HepG2 (cell line): ENCODE data around the gene XPO5. TPM values are rescaled to one million over a fixed set of nuclear protein-coding genes. Genes with fewer than 3 reads are reported as not detected.

Experiments used
- ARHGAP35 ChIP-seq: sonication (generic); formaldehyde crosslinking; IDR thresholded peaks from 2 replicates; pipeline ENCODE4 v1.9.0; 2022; ENCODE audit warnings: mild to moderate bottlenecking, inconsistent platforms, moderate library complexity, missing genetic modification reagents, borderline replicate concordance
- BCL6 ChIP-seq: IDR thresholded peaks from 2 replicates; pipeline ENCODE4 v1.6.1; 2016; ENCODE audit warnings: missing genetic modification reagents, missing compliant biosample characterization
- ESRRA ChIP-seq: sonication (generic); formaldehyde crosslinking; IDR thresholded peaks from 2 replicates; pipeline ENCODE4 v1.5.1; 2020; ENCODE audit warnings: mild to moderate bottlenecking, low read depth, missing genetic modification reagents
- GABPA ChIP-seq, 2 experiments: IDR thresholded peaks; 2 replicates each; pipeline ENCODE4 v1.6.1; 2011 to 2016; ENCODE audit warnings: low read depth in 2 of 2, low read length in 1 of 2, missing biosample characterization in 1 of 2, missing genetic modification characterization in 1 of 2
- GPN1 ChIP-seq: sonication (generic); formaldehyde crosslinking; IDR thresholded peaks from 2 replicates; pipeline ENCODE4 v1.5.1; 2020; ENCODE audit warnings: missing genetic modification reagents, borderline replicate concordance
- HOXA5 ChIP-seq: sonication (generic); formaldehyde crosslinking; IDR thresholded peaks from 2 replicates; pipeline ENCODE4 v1.4.0; 2020; ENCODE audit warnings: missing genetic modification reagents
- JUN ChIP-seq: sonication (generic); formaldehyde crosslinking; IDR thresholded peaks from 2 replicates; pipeline ENCODE4 v1.4.0; 2020; ENCODE audit warnings: mild to moderate bottlenecking, missing genetic modification reagents
- MZF1 ChIP-seq: sonication (generic); formaldehyde crosslinking; IDR thresholded peaks from 2 replicates; pipeline ENCODE4 v1.8.1; 2023; ENCODE audit warnings: mild to moderate bottlenecking, missing genetic modification reagents, borderline replicate concordance
- NCOA2 ChIP-seq: sonication (generic); formaldehyde crosslinking; IDR thresholded peaks from 2 replicates; pipeline ENCODE4 v1.8.0; 2022; ENCODE audit warnings: inconsistent platforms
- NR2C2 ChIP-seq: sonication (generic); formaldehyde crosslinking; IDR thresholded peaks from 2 replicates; pipeline ENCODE4 v1.4.0; 2020; ENCODE audit warnings: missing genetic modification reagents, mild to moderate bottlenecking, moderate library complexity, borderline replicate concordance
- POGZ ChIP-seq: sonication (generic); formaldehyde crosslinking; IDR thresholded peaks from 2 replicates; pipeline ENCODE4 v1.4.0; 2020; ENCODE audit warnings: mild to moderate bottlenecking, missing genetic modification reagents
- RFX5 ChIP-seq: IDR thresholded peaks from 2 replicates; pipeline ENCODE4 v1.6.1; 2011; ENCODE audit warnings: low read depth, low read length, improper control_type of control experiment
- TBP ChIP-seq: sonication (generic); formaldehyde crosslinking; IDR thresholded peaks from 2 replicates; pipeline ENCODE4 v1.5.0; 2020; ENCODE audit warnings: missing genetic modification reagents
- TRIM24 ChIP-seq: sonication (generic); formaldehyde crosslinking; IDR thresholded peaks from 2 replicates; pipeline ENCODE4 v1.8.0; 2022; ENCODE audit warnings: mild to moderate bottlenecking, missing genetic modification reagents
- ZNF34 ChIP-seq: sonication (generic); formaldehyde crosslinking; IDR thresholded peaks from 2 replicates; pipeline ENCODE4 v1.4.0; 2020; ENCODE audit warnings: mild to moderate bottlenecking, missing genetic modification reagents, borderline replicate concordance
- polyA plus RNA-seq, 8 experiments: library from polyadenylated mRNA; depleted of rRNA in 3 of 8; stranded (reverse) in 7 of 8; unstranded in 1 of 8; fragments of >200 nt; fragmentation: Illumina TruSeq in 4 of 8; extraction: Trizol in 4 of 8; gene quantifications; 2 replicates each; pipeline versions ENCODE4 v1.2.1 to v1.2.3, GENCODE V29; 2011 to 2016; ENCODE audit warnings: low read depth in 4 of 8, missing spikeins in 1 of 8, mixed read lengths in 1 of 8; ENCODE audit not compliant: insufficient read depth in 1 of 8
- total RNA-seq, 5 experiments: library from RNA; depleted of rRNA; stranded (reverse); fragments of >200 nt; fragmentation: Illumina TruSeq; extraction: Trizol; gene quantifications; 2 replicates each; pipeline ENCODE4 v1.2.3, GENCODE V29; 2016; ENCODE audit warnings: low read depth in 1 of 5
- TF ChIP-seq, protein P1 (sequence below): sonication (generic); formaldehyde crosslinking; IDR thresholded peaks from 2 replicates; pipeline ENCODE4 v1.8.1; 2022; ENCODE audit warnings: mild to moderate bottlenecking, missing genetic modification reagents
- TF ChIP-seq, protein P2 (sequence below): IDR thresholded peaks from 2 replicates; pipeline ENCODE4 v1.6.1; 2016; ENCODE audit warnings: mild to moderate bottlenecking
- TF ChIP-seq, protein P3 (sequence below): sonication (generic); formaldehyde crosslinking; IDR thresholded peaks from 2 replicates; pipeline ENCODE4 v1.5.0; 2020; ENCODE audit warnings: missing genetic modification reagents
- TF ChIP-seq, protein P4 (sequence below): sonication (generic); formaldehyde crosslinking; IDR thresholded peaks from 2 replicates; pipeline ENCODE4 v1.4.0; 2020; ENCODE audit warnings: mild to moderate bottlenecking, missing genetic modification reagents
- TF ChIP-seq, protein P5 (sequence below): sonication (generic); formaldehyde crosslinking; IDR thresholded peaks from 2 replicates; pipeline ENCODE4 v1.5.1; 2020; ENCODE audit warnings: missing genetic modification reagents, mild to moderate bottlenecking, borderline replicate concordance
- TF ChIP-seq, protein P6 (sequence below): sonication (generic); formaldehyde crosslinking; IDR thresholded peaks from 2 replicates; pipeline ENCODE4 v1.5.0; 2020; ENCODE audit warnings: mild to moderate bottlenecking, missing genetic modification reagents

The XPO5 gene
- total and polyA plus RNA-seq, 2 of the 13 experiments (the other 11 are each of a cell fraction or from before 2014, with no cell fraction given) = 52.2 to 68.0 TPM

DNA sequence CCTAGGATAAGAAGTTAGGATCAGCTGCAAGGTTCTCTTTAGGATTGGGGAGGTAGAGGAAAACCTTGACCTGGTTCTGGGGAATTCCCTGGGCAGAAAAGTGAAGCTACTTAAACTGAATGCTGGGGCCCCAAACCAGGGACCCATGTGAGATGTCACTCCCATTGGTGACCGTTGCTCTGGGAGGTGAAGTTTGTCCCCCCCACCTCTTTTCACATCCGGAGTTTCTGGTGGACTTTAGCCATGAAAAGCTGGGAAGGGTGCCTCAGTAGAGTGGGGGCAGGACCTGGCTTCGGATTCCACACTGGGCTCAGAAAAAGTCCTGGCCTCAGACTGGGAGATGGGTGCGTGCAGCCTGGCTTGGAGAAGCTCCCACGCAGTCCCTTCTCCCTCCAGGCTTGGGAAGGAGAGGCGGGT is 85.3 kb downstream of the XPO5 start (continued):
- TF ChIP-seq, protein P1, sequence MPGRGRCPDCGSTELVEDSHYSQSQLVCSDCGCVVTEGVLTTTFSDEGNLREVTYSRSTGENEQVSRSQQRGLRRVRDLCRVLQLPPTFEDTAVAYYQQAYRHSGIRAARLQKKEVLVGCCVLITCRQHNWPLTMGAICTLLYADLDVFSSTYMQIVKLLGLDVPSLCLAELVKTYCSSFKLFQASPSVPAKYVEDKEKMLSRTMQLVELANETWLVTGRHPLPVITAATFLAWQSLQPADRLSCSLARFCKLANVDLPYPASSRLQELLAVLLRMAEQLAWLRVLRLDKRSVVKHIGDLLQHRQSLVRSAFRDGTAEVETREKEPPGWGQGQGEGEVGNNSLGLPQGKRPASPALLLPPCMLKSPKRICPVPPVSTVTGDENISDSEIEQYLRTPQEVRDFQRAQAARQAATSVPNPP = no peak
- TF ChIP-seq JUN (CRISPR knock-in tag) = no peak
- TF ChIP-seq ESRRA (CRISPR knock-in tag) = no peak; the same call in 1 of the 2 replicates
- TF ChIP-seq NR2C2 (CRISPR knock-in tag) = no peak; the same call in 1 of the 2 replicates
- TF ChIP-seq MZF1 (CRISPR knock-in tag) = no peak
- TF ChIP-seq, protein P2, sequence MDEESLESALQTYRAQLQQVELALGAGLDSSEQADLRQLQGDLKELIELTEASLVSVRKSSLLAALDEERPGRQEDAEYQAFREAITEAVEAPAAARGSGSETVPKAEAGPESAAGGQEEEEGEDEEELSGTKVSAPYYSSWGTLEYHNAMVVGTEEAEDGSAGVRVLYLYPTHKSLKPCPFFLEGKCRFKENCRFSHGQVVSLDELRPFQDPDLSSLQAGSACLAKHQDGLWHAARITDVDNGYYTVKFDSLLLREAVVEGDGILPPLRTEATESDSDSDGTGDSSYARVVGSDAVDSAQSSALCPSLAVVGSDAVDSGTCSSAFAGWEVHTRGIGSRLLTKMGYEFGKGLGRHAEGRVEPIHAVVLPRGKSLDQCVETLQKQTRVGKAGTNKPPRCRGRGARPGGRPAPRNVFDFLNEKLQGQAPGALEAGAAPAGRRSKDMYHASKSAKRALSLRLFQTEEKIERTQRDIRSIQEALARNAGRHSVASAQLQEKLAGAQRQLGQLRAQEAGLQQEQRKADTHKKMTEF (CRISPR knock-in tag) = peak; percentile 94
- TF ChIP-seq, protein P3, sequence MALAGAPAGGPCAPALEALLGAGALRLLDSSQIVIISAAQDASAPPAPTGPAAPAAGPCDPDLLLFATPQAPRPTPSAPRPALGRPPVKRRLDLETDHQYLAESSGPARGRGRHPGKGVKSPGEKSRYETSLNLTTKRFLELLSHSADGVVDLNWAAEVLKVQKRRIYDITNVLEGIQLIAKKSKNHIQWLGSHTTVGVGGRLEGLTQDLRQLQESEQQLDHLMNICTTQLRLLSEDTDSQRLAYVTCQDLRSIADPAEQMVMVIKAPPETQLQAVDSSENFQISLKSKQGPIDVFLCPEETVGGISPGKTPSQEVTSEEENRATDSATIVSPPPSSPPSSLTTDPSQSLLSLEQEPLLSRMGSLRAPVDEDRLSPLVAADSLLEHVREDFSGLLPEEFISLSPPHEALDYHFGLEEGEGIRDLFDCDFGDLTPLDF (CRISPR knock-in tag) = no peak
- no peak for TF ChIP-seq POGZ
- TF ChIP-seq GPN1 = no peak
- TF ChIP-seq NCOA2 (CRISPR knock-in tag) = peak; percentile 77
- no peak for TF ChIP-seq HOXA5
- no peak for TF ChIP-seq RFX5
- no peak for TF ChIP-seq ARHGAP35 (CRISPR knock-in tag)
- no peak for TF ChIP-seq GABPA (IDR thresholded peaks at IDR 0.05; ENCODE audit: low read depth, low read length)
- TF ChIP-seq GABPA (CRISPR knock-in tag; IDR thresholded peaks at IDR 0.05; ENCODE audit: low read depth) = peak; percentile 70; the same call in 1 of the 2 replicates
- TF ChIP-seq, protein P4, sequence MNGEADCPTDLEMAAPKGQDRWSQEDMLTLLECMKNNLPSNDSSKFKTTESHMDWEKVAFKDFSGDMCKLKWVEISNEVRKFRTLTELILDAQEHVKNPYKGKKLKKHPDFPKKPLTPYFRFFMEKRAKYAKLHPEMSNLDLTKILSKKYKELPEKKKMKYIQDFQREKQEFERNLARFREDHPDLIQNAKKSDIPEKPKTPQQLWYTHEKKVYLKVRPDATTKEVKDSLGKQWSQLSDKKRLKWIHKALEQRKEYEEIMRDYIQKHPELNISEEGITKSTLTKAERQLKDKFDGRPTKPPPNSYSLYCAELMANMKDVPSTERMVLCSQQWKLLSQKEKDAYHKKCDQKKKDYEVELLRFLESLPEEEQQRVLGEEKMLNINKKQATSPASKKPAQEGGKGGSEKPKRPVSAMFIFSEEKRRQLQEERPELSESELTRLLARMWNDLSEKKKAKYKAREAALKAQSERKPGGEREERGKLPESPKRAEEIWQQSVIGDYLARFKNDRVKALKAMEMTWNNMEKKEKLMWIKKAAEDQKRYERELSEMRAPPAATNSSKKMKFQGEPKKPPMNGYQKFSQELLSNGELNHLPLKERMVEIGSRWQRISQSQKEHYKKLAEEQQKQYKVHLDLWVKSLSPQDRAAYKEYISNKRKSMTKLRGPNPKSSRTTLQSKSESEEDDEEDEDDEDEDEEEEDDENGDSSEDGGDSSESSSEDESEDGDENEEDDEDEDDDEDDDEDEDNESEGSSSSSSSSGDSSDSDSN (CRISPR knock-in tag) = no peak
- TF ChIP-seq TBP = no peak
- TF ChIP-seq BCL6 (CRISPR knock-in tag) = peak; percentile 69
- TF ChIP-seq, protein P5, sequence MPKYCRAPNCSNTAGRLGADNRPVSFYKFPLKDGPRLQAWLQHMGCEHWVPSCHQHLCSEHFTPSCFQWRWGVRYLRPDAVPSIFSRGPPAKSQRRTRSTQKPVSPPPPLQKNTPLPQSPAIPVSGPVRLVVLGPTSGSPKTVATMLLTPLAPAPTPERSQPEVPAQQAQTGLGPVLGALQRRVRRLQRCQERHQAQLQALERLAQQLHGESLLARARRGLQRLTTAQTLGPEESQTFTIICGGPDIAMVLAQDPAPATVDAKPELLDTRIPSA (CRISPR knock-in tag) = no peak
- TF ChIP-seq TRIM24 (CRISPR knock-in tag) = no peak
- no peak for TF ChIP-seq ZNF34 (CRISPR knock-in tag)
- TF ChIP-seq, protein P6, sequence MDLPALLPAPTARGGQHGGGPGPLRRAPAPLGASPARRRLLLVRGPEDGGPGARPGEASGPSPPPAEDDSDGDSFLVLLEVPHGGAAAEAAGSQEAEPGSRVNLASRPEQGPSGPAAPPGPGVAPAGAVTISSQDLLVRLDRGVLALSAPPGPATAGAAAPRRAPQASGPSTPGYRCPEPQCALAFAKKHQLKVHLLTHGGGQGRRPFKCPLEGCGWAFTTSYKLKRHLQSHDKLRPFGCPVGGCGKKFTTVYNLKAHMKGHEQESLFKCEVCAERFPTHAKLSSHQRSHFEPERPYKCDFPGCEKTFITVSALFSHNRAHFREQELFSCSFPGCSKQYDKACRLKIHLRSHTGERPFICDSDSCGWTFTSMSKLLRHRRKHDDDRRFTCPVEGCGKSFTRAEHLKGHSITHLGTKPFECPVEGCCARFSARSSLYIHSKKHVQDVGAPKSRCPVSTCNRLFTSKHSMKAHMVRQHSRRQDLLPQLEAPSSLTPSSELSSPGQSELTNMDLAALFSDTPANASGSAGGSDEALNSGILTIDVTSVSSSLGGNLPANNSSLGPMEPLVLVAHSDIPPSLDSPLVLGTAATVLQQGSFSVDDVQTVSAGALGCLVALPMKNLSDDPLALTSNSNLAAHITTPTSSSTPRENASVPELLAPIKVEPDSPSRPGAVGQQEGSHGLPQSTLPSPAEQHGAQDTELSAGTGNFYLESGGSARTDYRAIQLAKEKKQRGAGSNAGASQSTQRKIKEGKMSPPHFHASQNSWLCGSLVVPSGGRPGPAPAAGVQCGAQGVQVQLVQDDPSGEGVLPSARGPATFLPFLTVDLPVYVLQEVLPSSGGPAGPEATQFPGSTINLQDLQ (CRISPR knock-in tag) = no peak
